Endothelial cell of umbilical vein (primary cell): ENCODE data around the gene RBM45. TPM values are rescaled to one million over a fixed set of nuclear protein-coding genes. Genes with fewer than 3 reads are reported as not detected.

Experiments used
- BruUV-seq: library from RNA; stranded (reverse); fragments of 400-500 nt; replicated peaks from 2 replicates; lab custom pipeline; 2021; lab: Mats Ljungman, UMichigan
- CTCF ChIA-PET: fragments of 300-600, 350-600 bp; sonication (Branson Sonifier 250); formaldehyde crosslinking; loops from one replicate; lab custom pipeline; 2021; ENCODE audit warnings: antibody characterized with exemption, inconsistent platforms; lab: Charles Lee
- POLR2A ChIA-PET: fragments of 300-600, 350-600 bp; sonication (Branson Sonifier 250); formaldehyde crosslinking; loops from one replicate; lab custom pipeline; 2021; ENCODE audit warnings: antibody characterized with exemption, inconsistent platforms; lab: Charles Lee
- DNase-seq: peaks from one replicate; pipeline ENCODE4 v3.0.0-alpha.2; 2011; ENCODE audit warnings: low read depth, low spot score
- FAIRE-seq: peaks from 2 replicates; lab custom pipeline; 2011; peaks lifted over from hg19 to GRCh38; lab: Jason Lieb, UNC
- H2AFZ ChIP-seq: 2 replicates; pipeline ENCODE4 v1.6.0; 2012; ENCODE audit warnings: low read depth, low read length, control low read depth, inconsistent platforms
- H3K27ac ChIP-seq: 2 replicates; pipeline ENCODE4 v1.5.1; 2011; ENCODE audit warnings: low read depth, mild to moderate bottlenecking, control low read depth, low read length, moderate library complexity; ENCODE audit not compliant: insufficient read depth
- H3K27me3 ChIP-seq, 2 experiments: 2 replicates each; pipeline versions ENCODE4 v1.6.0 to v1.6.1; 2011; ENCODE audit warnings: low read length in 2 of 2, mixed read lengths in 1 of 2; ENCODE audit not compliant: control insufficient read depth in 2 of 2, insufficient read depth in 2 of 2
- H3K36me3 ChIP-seq, 2 experiments: 2 replicates in 1 of 2; 3 replicates in 1 of 2; pipeline ENCODE4 v1.5.1; 2011; ENCODE audit warnings: low read length in 2 of 2, mild to moderate bottlenecking in 1 of 2, moderate library complexity in 1 of 2; ENCODE audit not compliant: control insufficient read depth in 2 of 2, insufficient read depth in 2 of 2; ENCODE audit errors: extremely low read depth in 1 of 2
- H3K4me1 ChIP-seq: 3 replicates; pipeline ENCODE4 v1.5.1; 2011; ENCODE audit warnings: mild to moderate bottlenecking, low read length; ENCODE audit not compliant: control insufficient read depth, insufficient read depth; ENCODE audit errors: extremely low read depth
- H3K4me2 ChIP-seq: 2 replicates; pipeline ENCODE4 v1.6.1; 2011; ENCODE audit warnings: low read length, control low read depth, mixed read lengths; ENCODE audit not compliant: insufficient read depth
- H3K4me3 ChIP-seq, 3 experiments: fragments of 200-600 bp in 1 of 3; sonication (generic), shearing (Covaris generic) in 1 of 3; replicated peaks in 1 of 3; 2 replicates each; pipeline ENCODE4 v1.5.1; 2011 to 2016; ENCODE audit warnings: control low read depth in 3 of 3, low read length in 3 of 3, mild to moderate bottlenecking in 2 of 3, inconsistent platforms in 1 of 3, low read depth in 1 of 3, moderate library complexity in 1 of 3; ENCODE audit not compliant: insufficient read depth in 1 of 3
- H3K79me2 ChIP-seq: 2 replicates; pipeline ENCODE4 v1.6.0; 2012; ENCODE audit warnings: low read length, inconsistent platforms; ENCODE audit not compliant: control insufficient read depth, insufficient read depth
- H3K9ac ChIP-seq: replicated peaks from 2 replicates; pipeline ENCODE3; 2011; ENCODE audit warnings: low read length, control low read depth; ENCODE audit not compliant: insufficient read depth; ENCODE audit errors: extremely low read depth
- H3K9me1 ChIP-seq: replicated peaks from 3 replicates; pipeline ENCODE4 v1.6.0; 2011; ENCODE audit warnings: mild to moderate bottlenecking, low read length; ENCODE audit not compliant: control insufficient read depth, insufficient read depth; ENCODE audit errors: extremely low read depth
- H3K9me3 ChIP-seq: replicated peaks from 2 replicates; pipeline ENCODE4 v1.5.1; 2012; ENCODE audit warnings: low read length, inconsistent platforms; ENCODE audit not compliant: control insufficient read depth, insufficient read depth
- H4K20me1 ChIP-seq: replicated peaks from 2 replicates; pipeline ENCODE3; 2011; ENCODE audit warnings: mild to moderate bottlenecking, low read length; ENCODE audit not compliant: control insufficient read depth, insufficient read depth; ENCODE audit errors: extremely low read depth
- FOS ChIP-seq: IDR thresholded peaks from 2 replicates; pipeline ENCODE4 v1.6.1; 2011; ENCODE audit warnings: mild to moderate bottlenecking, low read length, moderate library complexity, borderline replicate concordance; ENCODE audit not compliant: insufficient read depth
- GATA2 ChIP-seq: IDR thresholded peaks from 2 replicates; pipeline ENCODE4 v1.7.0; 2011; ENCODE audit warnings: low read depth, mild to moderate bottlenecking, moderate library complexity, mixed read lengths, low read length; ENCODE audit not compliant: insufficient read length, insufficient read depth
- JUN ChIP-seq: IDR thresholded peaks from 2 replicates; pipeline ENCODE4 v1.6.1; 2011; ENCODE audit warnings: borderline replicate concordance, low read depth; ENCODE audit not compliant: insufficient read length, insufficient read depth
- POLR2A ChIP-seq: IDR thresholded peaks from 2 replicates; pipeline ENCODE4 v1.6.1; 2012; ENCODE audit warnings: low read depth, mild to moderate bottlenecking, control low read depth, low read length
- POLR2AphosphoS5 ChIP-seq: IDR thresholded peaks from 2 replicates; pipeline ENCODE4 v1.6.1; 2012; ENCODE audit warnings: low read depth, mild to moderate bottlenecking, control low read depth, low read length, moderate library complexity; ENCODE audit not compliant: insufficient read depth
- dilution Hi-C: fragments of 300-500 bp; cut with MboI; formaldehyde crosslinking; loops from one replicate; pipeline ENCODE4 v1.15.0; 2019; ENCODE audit warnings: low sequenced_read_pairs; ENCODE audit not compliant: extremely low pct_ligation_motif_present
- intact Hi-C: fragments of 100-400 bp; cut with micrococcal nuclease; formaldehyde crosslinking; loops from one replicate; pipeline ENCODE4 v1.10.0; 2022
- polyA plus RNA-seq, 4 experiments: library from polyadenylated mRNA; depleted of rRNA in 3 of 4; stranded (reverse) in 3 of 4; unstranded in 1 of 4; fragments of >200 nt; gene quantifications; 2 replicates each; pipeline versions ENCODE4 v1.2.1 to v1.2.3, GENCODE V29; 2011 to 2012; ENCODE audit warnings: missing spikeins in 1 of 4
- total RNA-seq: library from RNA; stranded (reverse); gene quantifications from 2 replicates; pipeline ENCODE4 v1.2.3, GENCODE V29; 2021
- TF ChIP-seq, protein P1 (sequence below): IDR thresholded peaks from 2 replicates; pipeline ENCODE4 v1.6.1; 2011; ENCODE audit not compliant: insufficient read depth, insufficient read length
- TF ChIP-seq, protein P2 (sequence below), 2 donors: IDR thresholded peaks; 1 replicate in 1 of 2; 2 replicates in 1 of 2; pipeline ENCODE4 v1.5.1; 2011; ENCODE audit warnings: low read length in 2 of 2, mild to moderate bottlenecking in 2 of 2, moderate library complexity in 2 of 2, control low read depth in 1 of 2, inconsistent platforms in 1 of 2, low read depth in 1 of 2; ENCODE audit not compliant: insufficient read depth in 1 of 2; ENCODE audit errors: extremely low read depth in 1 of 2

RBM45 gene
- total and polyA plus RNA-seq, 2 donors (not counting 3 experiments of a cell fraction or from before 2014, with no cell fraction given), result 6.8 to 12.4 TPM

DNA sequence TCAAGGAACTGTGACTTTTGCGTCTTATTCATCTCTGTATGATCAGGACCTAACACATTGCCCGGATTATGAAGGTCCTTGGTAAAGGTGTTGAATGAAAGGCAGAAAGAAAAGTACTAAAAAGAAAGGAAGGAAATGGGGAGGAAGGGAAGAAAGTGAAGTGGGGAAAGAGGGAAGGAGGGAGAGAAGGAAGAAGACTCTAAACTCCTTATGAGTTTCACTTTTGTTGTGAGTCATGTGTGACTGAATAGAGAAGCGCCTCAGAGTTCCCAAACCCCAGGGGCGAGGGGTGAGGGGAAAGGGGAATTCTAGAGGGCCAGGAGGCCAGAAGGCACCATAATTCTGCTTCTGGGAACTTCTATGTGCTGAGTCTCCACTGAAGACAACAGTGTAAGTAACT is 51.2 kb downstream of the RBM45 start:
- Histone ChIP-seq H3K36me3 (no peaks in the 10 kb centered on the region), H3K79me2 (no peaks in the 10 kb centered on the region), H3K27ac (no peak overlapping the region), H4K20me1 (no peaks in the 10 kb centered on the region), H3K27me3 (no peaks in the 10 kb centered on the region), H3K9ac (no peak overlapping the region), H2AFZ (no peak overlapping the region), H3K9me3 (no peaks in the 10 kb centered on the region), H3K4me3 (no peak overlapping the region), H3K4me1 (no peaks in the 10 kb centered on the region), H3K4me2 (no peak overlapping the region), H3K9me1 (no peaks in the 10 kb centered on the region)
- POLR2A ChIA-PET, result no interaction called here
- no peak for DNase-seq
- no TSS peak for BruUV-seq
- CTCF ChIA-PET, result no interaction called here
- intact Hi-C loops (no loop called here), dilution Hi-C loops (no loop called here)
- TF ChIP-seq GATA2, result no peak
- TF ChIP-seq, protein P1, sequence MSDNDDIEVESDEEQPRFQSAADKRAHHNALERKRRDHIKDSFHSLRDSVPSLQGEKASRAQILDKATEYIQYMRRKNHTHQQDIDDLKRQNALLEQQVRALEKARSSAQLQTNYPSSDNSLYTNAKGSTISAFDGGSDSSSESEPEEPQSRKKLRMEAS, result no peak
- no peak for TF ChIP-seq JUN
- TF ChIP-seq, protein P2, sequence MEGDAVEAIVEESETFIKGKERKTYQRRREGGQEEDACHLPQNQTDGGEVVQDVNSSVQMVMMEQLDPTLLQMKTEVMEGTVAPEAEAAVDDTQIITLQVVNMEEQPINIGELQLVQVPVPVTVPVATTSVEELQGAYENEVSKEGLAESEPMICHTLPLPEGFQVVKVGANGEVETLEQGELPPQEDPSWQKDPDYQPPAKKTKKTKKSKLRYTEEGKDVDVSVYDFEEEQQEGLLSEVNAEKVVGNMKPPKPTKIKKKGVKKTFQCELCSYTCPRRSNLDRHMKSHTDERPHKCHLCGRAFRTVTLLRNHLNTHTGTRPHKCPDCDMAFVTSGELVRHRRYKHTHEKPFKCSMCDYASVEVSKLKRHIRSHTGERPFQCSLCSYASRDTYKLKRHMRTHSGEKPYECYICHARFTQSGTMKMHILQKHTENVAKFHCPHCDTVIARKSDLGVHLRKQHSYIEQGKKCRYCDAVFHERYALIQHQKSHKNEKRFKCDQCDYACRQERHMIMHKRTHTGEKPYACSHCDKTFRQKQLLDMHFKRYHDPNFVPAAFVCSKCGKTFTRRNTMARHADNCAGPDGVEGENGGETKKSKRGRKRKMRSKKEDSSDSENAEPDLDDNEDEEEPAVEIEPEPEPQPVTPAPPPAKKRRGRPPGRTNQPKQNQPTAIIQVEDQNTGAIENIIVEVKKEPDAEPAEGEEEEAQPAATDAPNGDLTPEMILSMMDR (IDR thresholded peaks at IDR 0.05; ENCODE audit: extremely low read depth in 1 of 2, insufficient read depth in 1 of 2, low read depth in 1 of 2, low read length in 2 of 2), result no peak
- no peak for TF ChIP-seq POLR2AphosphoS5
- no peak for TF ChIP-seq FOS
- TF ChIP-seq POLR2A, result no peak
- no peak for FAIRE-seq
